Measurements from ENCODE around the gene SLC6A7. TPM values are rescaled to one million over a fixed set of nuclear protein-coding genes. Genes with fewer than 3 reads are reported as not detected.
"Not testable (repeated sequence)": the region's sequence is repeated elsewhere in the genome, so short reads cannot be mapped to it uniquely, and the experiment has no call there.

SLC6A7 gene
- total RNA-seq, 4 donors from 2014 or later: 0.07 TPM; not detected in 3

GRCh38 chr5:150247726-150248125, 57.9 kb downstream of the SLC6A7 start:
- Histone ChIP-seq H3K4me1 (peaks cover 42 to 49% of the 10 kb centered on the region in 2 donors), H3K27ac (peak overlapping the region; percentile 91 to 100 (median 100)), H3K4me3 (no peak overlapping the region), H3K27me3 (no peaks in the 10 kb centered on the region), H3K9me3 (no peaks in the 10 kb centered on the region), H3K36me3 (no peaks in the 10 kb centered on the region)
- in situ Hi-C loops (cut with MboI; ENCODE audit: low sequenced_read_pairs in 4 of 4): no loop called here
- TF ChIP-seq POLR2A (IDR thresholded peaks at IDR 0.05): no peak
- TF ChIP-seq, protein P1, sequence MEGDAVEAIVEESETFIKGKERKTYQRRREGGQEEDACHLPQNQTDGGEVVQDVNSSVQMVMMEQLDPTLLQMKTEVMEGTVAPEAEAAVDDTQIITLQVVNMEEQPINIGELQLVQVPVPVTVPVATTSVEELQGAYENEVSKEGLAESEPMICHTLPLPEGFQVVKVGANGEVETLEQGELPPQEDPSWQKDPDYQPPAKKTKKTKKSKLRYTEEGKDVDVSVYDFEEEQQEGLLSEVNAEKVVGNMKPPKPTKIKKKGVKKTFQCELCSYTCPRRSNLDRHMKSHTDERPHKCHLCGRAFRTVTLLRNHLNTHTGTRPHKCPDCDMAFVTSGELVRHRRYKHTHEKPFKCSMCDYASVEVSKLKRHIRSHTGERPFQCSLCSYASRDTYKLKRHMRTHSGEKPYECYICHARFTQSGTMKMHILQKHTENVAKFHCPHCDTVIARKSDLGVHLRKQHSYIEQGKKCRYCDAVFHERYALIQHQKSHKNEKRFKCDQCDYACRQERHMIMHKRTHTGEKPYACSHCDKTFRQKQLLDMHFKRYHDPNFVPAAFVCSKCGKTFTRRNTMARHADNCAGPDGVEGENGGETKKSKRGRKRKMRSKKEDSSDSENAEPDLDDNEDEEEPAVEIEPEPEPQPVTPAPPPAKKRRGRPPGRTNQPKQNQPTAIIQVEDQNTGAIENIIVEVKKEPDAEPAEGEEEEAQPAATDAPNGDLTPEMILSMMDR (IDR thresholded peaks at IDR 0.05 in 4 of 5, conservative IDR thresholded peaks at IDR 0.05 in 1 of 5): no peak
- intact Hi-C loops (cut with DNase I; ENCODE audit: low total_unique reads): loop anchor here (2.0 to 10.0 kb wide), 2 partner anchors 513 to 791 kb away; partner anchors contain the start of gene PPARGC1B
- DNase-seq: no peak
- no peak for ATAC-seq

DNA sequence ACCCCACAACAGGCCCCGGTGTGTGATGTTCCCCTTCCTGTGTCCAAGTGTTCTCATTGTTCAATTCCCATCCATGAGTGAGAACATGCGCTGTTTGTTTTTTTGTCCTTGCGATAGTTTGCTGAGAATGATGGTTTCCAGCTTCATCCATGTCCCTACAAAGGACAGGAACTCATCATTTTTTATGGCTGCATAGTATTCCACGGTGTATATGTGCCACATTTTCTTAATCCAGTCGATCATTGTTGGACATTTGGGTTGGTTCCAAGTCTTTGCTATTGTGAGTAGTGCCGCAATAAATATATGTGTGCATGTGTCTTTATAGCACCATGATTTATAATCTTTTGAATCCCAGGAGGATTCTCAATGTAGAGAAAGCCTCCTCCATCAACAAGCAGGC, 58.6 kb downstream of the SLC6A7 start:
- ATAC-seq; H3K27me3 ChIP-seq; DNase-seq; H3K4me3 ChIP-seq; H3K27ac ChIP-seq; H3K9me3 ChIP-seq; in situ Hi-C loops (cut with MboI; ENCODE audit: low sequenced_read_pairs in 4 of 4); H3K36me3 ChIP-seq: not testable (repeated sequence)
- intact Hi-C loops (cut with DNase I; ENCODE audit: low total_unique reads): loop anchor here (10.0 kb wide), 1 partner anchor 514 kb away; the partner anchor contains the start of gene PPARGC1B
- H3K4me1 ChIP-seq: peaks cover 37 to 41% of the 10 kb centered on the region in 2 donors

GRCh38 chr5:150248946-150249345, 59.1 kb downstream of the SLC6A7 start:
- no peak for TF ChIP-seq POLR2A (IDR thresholded peaks at IDR 0.05)
- TF ChIP-seq, protein P1 (IDR thresholded peaks at IDR 0.05 in 4 of 5, conservative IDR thresholded peaks at IDR 0.05 in 1 of 5): no peak
- H3K4me1 ChIP-seq: peaks cover 33 to 36% of the 10 kb centered on the region in 2 donors
- ATAC-seq (no peak), DNase-seq (no peak)
- no peak overlapping the region for H3K27ac ChIP-seq
- no peak overlapping the region for H3K4me3 ChIP-seq
- intact Hi-C loops (cut with DNase I; ENCODE audit: low total_unique reads) (loop anchor here (10.0 kb wide), 1 partner anchor 514 kb away; the partner anchor contains the start of gene PPARGC1B), in situ Hi-C loops (cut with MboI; ENCODE audit: low sequenced_read_pairs in 4 of 4) (no loop called here)
- H3K27me3 ChIP-seq: no peaks in the 10 kb centered on the region
- no peaks in the 10 kb centered on the region for H3K9me3 ChIP-seq
- H3K36me3 ChIP-seq: no peaks in the 10 kb centered on the region

DNA sequence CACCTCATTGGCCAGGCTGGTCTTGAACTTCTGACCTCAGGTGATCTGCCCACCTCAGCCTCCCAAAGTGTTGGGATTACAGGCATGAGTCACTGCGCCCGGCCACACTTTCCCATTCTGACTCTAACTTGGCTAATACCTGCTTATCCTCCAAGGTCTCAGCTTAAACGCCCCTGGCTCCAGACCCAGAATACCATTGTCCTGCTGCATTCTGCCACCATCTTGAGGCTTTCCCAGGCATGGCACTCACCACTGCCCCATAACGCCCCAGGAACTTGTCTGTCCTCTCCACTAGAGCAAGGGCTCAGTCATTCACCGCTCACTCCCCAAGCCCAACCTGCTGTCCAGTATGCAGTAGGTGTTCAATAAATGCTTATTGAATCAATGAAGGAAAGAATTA, 59.9 kb downstream of the SLC6A7 start:
- in situ Hi-C loops (cut with MboI; ENCODE audit: low sequenced_read_pairs in 4 of 4): no loop called here
- no peaks in the 10 kb centered on the region for H3K27me3 ChIP-seq
- no peak for ATAC-seq
- no peak for DNase-seq
- H3K27ac ChIP-seq: no peak overlapping the region
- H3K4me3 ChIP-seq: no peak overlapping the region
- intact Hi-C loops (cut with DNase I; ENCODE audit: low total_unique reads): loop anchor here (10.0 kb wide), 1 partner anchor 515 kb away; the partner anchor contains the start of gene PPARGC1B
- peaks cover 25 to 28% of the 10 kb centered on the region in 2 donors for H3K4me1 ChIP-seq
- no peaks in the 10 kb centered on the region for H3K9me3 ChIP-seq
- H3K36me3 ChIP-seq: no peaks in the 10 kb centered on the region
- no peak for TF ChIP-seq POLR2A (IDR thresholded peaks at IDR 0.05)
- TF ChIP-seq, protein P1 (IDR thresholded peaks at IDR 0.05 in 4 of 5, conservative IDR thresholded peaks at IDR 0.05 in 1 of 5): no peak

GRCh38 chr5:150251504-150251903, 61.6 kb downstream of the SLC6A7 start:
- no peak for DNase-seq
- Histone ChIP-seq H3K27ac (no peak overlapping the region), H3K36me3 (no peaks in the 10 kb centered on the region), H3K4me3 (no peak overlapping the region), H3K27me3 (no peaks in the 10 kb centered on the region), H3K4me1 (peaks cover 12 to 14% of the 10 kb centered on the region in 2 donors), H3K9me3 (no peaks in the 10 kb centered on the region)
- intact Hi-C loops (cut with DNase I; ENCODE audit: low total_unique reads): no loop called here
- no peak for ATAC-seq
- TF ChIP-seq POLR2A (IDR thresholded peaks at IDR 0.05): no peak
- TF ChIP-seq, protein P1 (IDR thresholded peaks at IDR 0.05 in 4 of 5, conservative IDR thresholded peaks at IDR 0.05 in 1 of 5): no peak
- in situ Hi-C loops (cut with MboI; ENCODE audit: low sequenced_read_pairs in 4 of 4): no loop called here

Data from gastrocnemius medialis (tissue), 4 donors.